Testis (tissue), 2 donors: Measurements from ENCODE around the gene NDUFAF7.

Experiments
- CTCF ChIP-seq, 3 experiments: fragments of 450-650 bp in 2 of 3; fragments of 200-600 bp in 1 of 3; sonication (generic) in 1 of 3; IDR thresholded peaks; one replicate each; pipeline ENCODE4 v1.5.1; 2016 to 2019; ENCODE audit warnings: antibody characterized with exemption in 3 of 3, mild to moderate bottlenecking in 2 of 3, moderate library complexity in 1 of 3
- POLR2A ChIP-seq: fragments of 450-650 bp; IDR thresholded peaks from one replicate; pipeline ENCODE4 v1.6.1; 2017; ENCODE audit warnings: antibody characterized with exemption, mild to moderate bottlenecking, moderate library complexity

GRCh38 chr2:37295469-37296073 is 64.1 kb downstream of the NDUFAF7 start:
- TF ChIP-seq POLR2A (no peak), CTCF (IDR thresholded peaks at IDR 0.05) (no peak)
